Left lung (tissue), 10 donors: Measurements from ENCODE around the gene IQCB1. TPM values are rescaled to one million over a fixed set of nuclear protein-coding genes. Genes with fewer than 3 reads are reported as not detected.

Experiments
- ATAC-seq: fragments of 200-7000 bp; cut with Tn5 transposase; one replicate; pipeline ENCODE4 v1.9.1; 2020; ENCODE audit warnings: moderate library complexity
- DNase-seq, 4 donors: peaks; one replicate each; pipeline ENCODE4 v3.0.0-alpha.2; 2013 to 2020
- H3K27ac ChIP-seq, 2 donors: fragments of 200-600 bp; sonication (generic) in 1 of 2; one replicate each; pipeline versions ENCODE4 v1.5.0 to v1.8.0; 2020 to 2021
- H3K27me3 ChIP-seq, 2 donors: fragments of 200-600 bp; sonication (generic) in 1 of 2; one replicate each; pipeline versions ENCODE4 v1.5.0 to v1.8.0; 2020 to 2021
- H3K36me3 ChIP-seq, 2 donors: fragments of 200-600 bp; sonication (generic) in 1 of 2; one replicate each; pipeline versions ENCODE4 v1.5.0 to v1.8.0; 2020 to 2021
- H3K4me1 ChIP-seq, 2 donors: fragments of 200-600 bp; one replicate each; pipeline ENCODE4 v1.8.0; 2021
- H3K4me3 ChIP-seq, 2 donors: fragments of 200-600 bp; sonication (generic) in 1 of 2; one replicate each; pipeline versions ENCODE4 v1.5.0 to v1.8.0; 2020 to 2021; ENCODE audit warnings: mild to moderate bottlenecking in 1 of 2
- H3K9me3 ChIP-seq, 2 donors: fragments of 200-600 bp; sonication (generic) in 1 of 2; one replicate each; pipeline versions ENCODE4 v1.5.0 to v1.8.0; 2020 to 2021
- intact Hi-C, 2 donors: fragments of 100-400 bp; cut with DNase I; formaldehyde crosslinking; loops; one replicate each; pipeline versions ENCODE4 v1.11.2 to v1.14.2; 2022
- polyA plus RNA-seq, 6 donors: library from polyadenylated mRNA; unstranded; fragments of 120-200 nt; gene quantifications; one replicate each; pipeline ENCODE4 v1.2.1, GENCODE V29; 2013; ENCODE audit not compliant: insufficient read length in 6 of 6
- total RNA-seq, 2 donors: library from RNA; stranded (reverse); fragmentation: NEBNext Ultra II Directional; extraction: Animal tissue kit (Norgen Biotek cat#: 25700); gene quantifications; one replicate each; pipeline ENCODE4 v1.2.1, GENCODE V29; 2021
- TF ChIP-seq, protein P1 (sequence below), 2 donors: fragments of 200-600 bp; sonication (generic) in 1 of 2; IDR thresholded peaks; one replicate each; pipeline versions ENCODE4 v1.5.0 to v1.8.0; 2021; ENCODE audit warnings: antibody characterized with exemption in 2 of 2
- donor health status: DM: no; HTN: yes; CAD: no.
- donor health status: DM: no; HTN: no; CAD: no.

Gene IQCB1
- total and polyA plus RNA-seq, 8 donors: 11.9 to 50.6 (median 39.4) TPM

- no peaks in the 10 kb centered on the region for H3K9me3 ChIP-seq
- DNase-seq (no peak), ATAC-seq (no peak)
- no peaks in the 10 kb centered on the region for H3K27me3 ChIP-seq
- TF ChIP-seq, protein P1, sequence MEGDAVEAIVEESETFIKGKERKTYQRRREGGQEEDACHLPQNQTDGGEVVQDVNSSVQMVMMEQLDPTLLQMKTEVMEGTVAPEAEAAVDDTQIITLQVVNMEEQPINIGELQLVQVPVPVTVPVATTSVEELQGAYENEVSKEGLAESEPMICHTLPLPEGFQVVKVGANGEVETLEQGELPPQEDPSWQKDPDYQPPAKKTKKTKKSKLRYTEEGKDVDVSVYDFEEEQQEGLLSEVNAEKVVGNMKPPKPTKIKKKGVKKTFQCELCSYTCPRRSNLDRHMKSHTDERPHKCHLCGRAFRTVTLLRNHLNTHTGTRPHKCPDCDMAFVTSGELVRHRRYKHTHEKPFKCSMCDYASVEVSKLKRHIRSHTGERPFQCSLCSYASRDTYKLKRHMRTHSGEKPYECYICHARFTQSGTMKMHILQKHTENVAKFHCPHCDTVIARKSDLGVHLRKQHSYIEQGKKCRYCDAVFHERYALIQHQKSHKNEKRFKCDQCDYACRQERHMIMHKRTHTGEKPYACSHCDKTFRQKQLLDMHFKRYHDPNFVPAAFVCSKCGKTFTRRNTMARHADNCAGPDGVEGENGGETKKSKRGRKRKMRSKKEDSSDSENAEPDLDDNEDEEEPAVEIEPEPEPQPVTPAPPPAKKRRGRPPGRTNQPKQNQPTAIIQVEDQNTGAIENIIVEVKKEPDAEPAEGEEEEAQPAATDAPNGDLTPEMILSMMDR (IDR thresholded peaks at IDR 0.05): no peak
- H3K4me3 ChIP-seq: no peak overlapping the region
- intact Hi-C loops: no loop called here
- no peaks in the 10 kb centered on the region for H3K4me1 ChIP-seq
- no peak overlapping the region for H3K27ac ChIP-seq
- H3K36me3 ChIP-seq: peaks cover 0 to 98% of the 10 kb centered on the region in 2 donors
Measured at GRCh38 chr3:121724130-121724529, 110.7 kb downstream of the IQCB1 start.

DNA sequence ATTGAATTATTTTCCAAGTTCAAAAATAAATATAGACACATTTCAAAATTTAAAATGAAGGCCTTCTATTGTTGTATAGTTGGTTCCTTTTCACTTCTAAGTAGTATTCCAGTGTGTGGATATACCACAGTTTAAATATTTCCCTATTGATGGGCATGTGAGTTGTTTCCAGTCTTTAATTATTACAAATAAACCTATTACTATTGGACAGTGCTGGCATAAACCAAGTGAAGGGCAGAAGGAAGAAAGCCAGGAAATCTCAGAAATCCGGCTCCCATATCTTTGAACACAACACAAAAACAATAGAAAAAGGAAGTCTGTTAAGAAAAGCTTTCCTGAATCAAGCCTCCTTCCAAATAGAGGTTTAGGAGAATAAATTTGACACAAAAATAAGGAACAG lies 111.4 kb downstream of the IQCB1 start:
- ATAC-seq: no peak
- DNase-seq: no peak
- no peaks in the 10 kb centered on the region for H3K27me3 ChIP-seq
- peaks cover 0 to 98% of the 10 kb centered on the region in 2 donors for H3K36me3 ChIP-seq
- H3K27ac ChIP-seq: no peak overlapping the region
- no peaks in the 10 kb centered on the region for H3K9me3 ChIP-seq
- intact Hi-C loops: no loop called here
- no peaks in the 10 kb centered on the region for H3K4me1 ChIP-seq
- no peak overlapping the region for H3K4me3 ChIP-seq
- TF ChIP-seq, protein P1 (IDR thresholded peaks at IDR 0.05): no peak

DNA sequence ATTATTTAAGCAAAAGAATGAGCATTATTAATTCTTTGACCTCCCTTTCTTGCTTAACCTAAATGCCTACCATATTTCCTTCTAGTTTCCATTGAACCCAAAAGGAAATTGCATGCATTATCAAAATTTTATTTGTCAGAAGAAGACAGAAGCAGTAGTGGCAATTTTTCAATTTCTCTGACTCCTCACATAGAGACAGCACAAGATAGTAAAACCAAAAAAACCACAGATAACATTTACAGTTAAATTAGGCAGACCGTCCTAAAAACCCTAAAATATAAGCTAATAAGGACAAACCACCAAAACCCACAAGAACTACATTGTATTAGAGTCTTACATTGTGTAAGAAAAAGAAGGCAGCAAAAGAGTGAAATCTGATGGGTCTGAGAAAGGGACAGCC lies 112.4 kb downstream of the IQCB1 start:
- DNase-seq (no peak), ATAC-seq (no peak)
- H3K36me3 ChIP-seq: peaks cover 0 to 99% of the 10 kb centered on the region in 2 donors
- H3K9me3 ChIP-seq: no peaks in the 10 kb centered on the region
- intact Hi-C loops: no loop called here
- no peaks in the 10 kb centered on the region for H3K4me1 ChIP-seq
- H3K4me3 ChIP-seq: no peak overlapping the region
- TF ChIP-seq, protein P1 (IDR thresholded peaks at IDR 0.05): no peak
- H3K27ac ChIP-seq: no peak overlapping the region
- no peaks in the 10 kb centered on the region for H3K27me3 ChIP-seq

- TF ChIP-seq, protein P1 (IDR thresholded peaks at IDR 0.05): no peak
- no peak overlapping the region for H3K4me3 ChIP-seq
- DNase-seq (no peak), ATAC-seq (no peak)
- H3K4me1 ChIP-seq: no peaks in the 10 kb centered on the region
- no peaks in the 10 kb centered on the region for H3K9me3 ChIP-seq
- peaks cover 0 to 99% of the 10 kb centered on the region in 2 donors for H3K36me3 ChIP-seq
- intact Hi-C loops: no loop called here
- H3K27me3 ChIP-seq: no peaks in the 10 kb centered on the region
- no peak overlapping the region for H3K27ac ChIP-seq
Measured at GRCh38 chr3:121720163-121720562, 114.7 kb downstream of the IQCB1 start.

Other genes with a start within 250 kb of the IQCB1 start
- gene FBXO40, start 241.7 kb downstream of the IQCB1 start, total RNA-seq: under 1 TPM; 0.03 to 0.05 TPM
- gene FBXO40, start 241.7 kb downstream of the IQCB1 start, polyA plus RNA-seq: under 1 TPM; 0.03 to 0.10 (median 0.04) TPM
- 10 to 100 TPM; 37.4 to 98.6 TPM for gene HCLS1, start 174.2 kb downstream of the IQCB1 start, total RNA-seq
- 1 to 10 TPM; 5.9 to 9.3 (median 7.4) TPM for gene HCLS1, start 174.2 kb downstream of the IQCB1 start, polyA plus RNA-seq
- gene GOLGB1, start 85.3 kb downstream of the IQCB1 start, total RNA-seq: 10 to 100 TPM; 45.9 to 63.3 TPM
- gene GOLGB1, start 85.3 kb downstream of the IQCB1 start, polyA plus RNA-seq: 10 to 100 TPM; 55.4 to 75.7 (median 72.3) TPM
- gene EAF2, start 149 bp upstream of the IQCB1 start, total RNA-seq: 10 to 100 TPM in 1 of 2 donors, 1 to 10 TPM in 1; 5.1 to 13.5 TPM
- 1 to 10 TPM; 3.6 to 4.6 (median 3.8) TPM for gene EAF2, start 149 bp upstream of the IQCB1 start, polyA plus RNA-seq
- 10 to 100 TPM; 30.9 to 61.7 TPM for gene SLC15A2, start 59.3 kb upstream of the IQCB1 start, total RNA-seq
- 10 to 100 TPM in 5 of 6 donors, 1 to 10 TPM in 1; 8.3 to 31.7 (median 20.0) TPM for gene SLC15A2, start 59.3 kb upstream of the IQCB1 start, polyA plus RNA-seq
- 1 to 10 TPM; 5.3 to 9.8 TPM for gene ILDR1, start 187.2 kb upstream of the IQCB1 start, total RNA-seq
- gene ILDR1, start 187.2 kb upstream of the IQCB1 start, polyA plus RNA-seq: 1 to 10 TPM; 4.1 to 5.6 (median 5.0) TPM
- gene CD86, start 220.3 kb upstream of the IQCB1 start, total RNA-seq: 10 to 100 TPM; 13.4 to 17.6 TPM
- gene CD86, start 220.3 kb upstream of the IQCB1 start, polyA plus RNA-seq: 1 to 10 TPM; 1.6 to 3.2 (median 2.6) TPM